Ramos (cell line): Measurements from ENCODE around the gene EDEM3.

Experiments used
- in situ Hi-C: fragments of 300-500 bp; cut with MboI; formaldehyde crosslinking; loops from one replicate; pipeline ENCODE4 v1.14.3; 2022; ENCODE audit warnings: low sequenced_read_pairs; ENCODE audit not compliant: unreplicated experiment

EDEM3 gene

GRCh38 chr1:184745929-184746638 is 8.6 kb downstream of the EDEM3 start:
- in situ Hi-C loops = loop anchor here (25.0 kb wide), 1 partner anchor 1616 kb away; no protein-coding TSS in a partner anchor

GRCh38 chr1:184745110-184745509 is 9.5 kb downstream of the EDEM3 start:
- in situ Hi-C loops = loop anchor here (25.0 kb wide), 1 partner anchor 1617 kb away; no protein-coding TSS in a partner anchor

GRCh38 chr1:184743062-184743756 is 11.4 kb downstream of the EDEM3 start:
- in situ Hi-C loops = loop anchor here (25.0 kb wide), 1 partner anchor 1619 kb away; no protein-coding TSS in a partner anchor

- in situ Hi-C loops = loop anchor here (25.0 kb wide), 1 partner anchor 1622 kb away; no protein-coding TSS in a partner anchor
These were observed 14.3 kb downstream of the EDEM3 start for GRCh38 chr1:184740344-184740743.

GRCh38 chr1:184739796-184740195 is 14.9 kb downstream of the EDEM3 start:
- in situ Hi-C loops = loop anchor here (25.0 kb wide), 1 partner anchor 1623 kb away; no protein-coding TSS in a partner anchor

DNA sequence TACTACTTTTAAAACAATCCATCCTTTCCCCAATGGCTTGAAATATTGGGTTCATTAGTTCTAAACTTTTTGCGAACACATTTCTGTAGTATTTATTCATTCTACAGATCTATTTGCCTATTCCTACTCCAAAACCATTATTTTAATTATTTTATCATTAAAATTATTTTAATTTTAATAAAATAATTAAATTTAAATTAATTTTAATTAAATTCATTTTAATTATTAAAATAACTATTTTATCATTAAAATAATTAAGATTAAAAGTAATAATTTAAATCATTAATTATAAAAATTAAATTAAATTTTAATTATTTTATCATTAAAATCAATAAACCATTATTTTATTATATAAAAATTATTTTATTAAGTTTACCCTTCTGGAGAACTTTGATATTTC is 15.6 kb downstream of the EDEM3 start:
- in situ Hi-C loops = loop anchor here (25.0 kb wide), 1 partner anchor 1623 kb away; no protein-coding TSS in a partner anchor

- in situ Hi-C loops = loop anchor here (25.0 kb wide), 1 partner anchor 1627 kb away; no protein-coding TSS in a partner anchor
These were observed 19.7 kb downstream of the EDEM3 start for GRCh38 chr1:184734980-184735379.

DNA sequence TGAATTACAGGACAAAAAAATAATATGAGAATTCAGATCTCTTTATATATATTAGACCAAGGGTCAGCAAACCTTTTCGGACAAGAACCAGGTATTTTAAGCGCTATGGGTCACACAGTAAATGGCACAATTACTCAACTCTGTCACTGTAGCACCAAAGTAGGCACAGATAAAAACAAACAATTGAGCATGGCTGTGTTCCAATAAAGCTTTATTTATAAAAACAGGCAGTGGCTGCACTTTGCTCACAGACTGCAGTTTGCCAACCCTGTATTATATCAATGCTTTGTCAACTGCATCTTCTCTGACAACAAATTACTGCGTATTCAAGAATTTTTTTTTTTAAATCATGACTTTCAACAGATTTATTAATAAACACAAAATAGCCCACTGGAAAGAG is 29.8 kb downstream of the EDEM3 start:
- in situ Hi-C loops = loop anchor here (25.0 kb wide), 1 partner anchor 1637 kb away; no protein-coding TSS in a partner anchor

DNA sequence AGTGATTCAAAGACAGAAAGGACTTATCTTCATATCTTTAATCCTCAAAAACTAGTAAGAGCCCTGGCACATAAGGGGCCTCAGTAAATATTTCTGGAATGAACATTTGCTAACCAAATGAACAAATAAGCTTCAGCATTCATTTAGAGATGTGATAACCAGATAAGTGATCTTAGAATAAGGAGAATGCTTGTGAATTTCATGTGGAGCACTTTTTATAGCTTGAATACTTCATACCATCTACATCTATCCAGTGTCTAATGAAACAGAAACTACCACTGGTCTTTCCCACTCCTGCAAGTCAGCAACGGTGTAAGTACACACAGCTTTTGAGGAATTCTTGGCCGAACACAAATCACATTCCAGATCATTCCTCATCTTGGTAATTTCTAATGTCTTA is 38.5 kb downstream of the EDEM3 start:
- in situ Hi-C loops = no loop called here

GRCh38 chr1:184709418-184709817 is 45.2 kb downstream of the EDEM3 start:
- in situ Hi-C loops = no loop called here

GRCh38 chr1:184708084-184708676 is 46.5 kb downstream of the EDEM3 start:
- in situ Hi-C loops = no loop called here

GRCh38 chr1:184705271-184705670 is 49.4 kb downstream of the EDEM3 start:
- in situ Hi-C loops = no loop called here

DNA sequence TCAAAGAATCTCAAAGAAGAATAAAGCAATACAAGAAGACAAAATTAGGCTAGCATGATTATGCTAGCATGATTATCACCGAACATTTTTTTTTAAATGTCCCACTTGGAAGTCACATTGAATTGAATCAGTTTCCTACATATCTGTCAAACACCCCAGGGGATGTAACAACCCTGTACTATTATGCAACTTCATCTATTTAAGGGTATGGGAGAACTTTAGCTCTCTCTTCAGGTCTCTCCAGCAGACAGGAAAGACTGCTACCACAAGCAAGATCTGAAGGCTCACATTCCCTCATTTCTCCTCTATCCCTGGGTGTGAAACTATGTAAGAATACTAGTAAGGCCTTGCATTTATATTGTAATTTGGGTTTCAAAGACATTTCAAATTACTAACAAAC is 52.8 kb downstream of the EDEM3 start:
- in situ Hi-C loops = no loop called here

- in situ Hi-C loops = no loop called here
These were observed 55.7 kb downstream of the EDEM3 start for GRCh38 chr1:184698969-184699368.

GRCh38 chr1:184698016-184698415 is 56.6 kb downstream of the EDEM3 start:
- in situ Hi-C loops = no loop called here

GRCh38 chr1:184696403-184696802 is 58.3 kb downstream of the EDEM3 start:
- in situ Hi-C loops = no loop called here

DNA sequence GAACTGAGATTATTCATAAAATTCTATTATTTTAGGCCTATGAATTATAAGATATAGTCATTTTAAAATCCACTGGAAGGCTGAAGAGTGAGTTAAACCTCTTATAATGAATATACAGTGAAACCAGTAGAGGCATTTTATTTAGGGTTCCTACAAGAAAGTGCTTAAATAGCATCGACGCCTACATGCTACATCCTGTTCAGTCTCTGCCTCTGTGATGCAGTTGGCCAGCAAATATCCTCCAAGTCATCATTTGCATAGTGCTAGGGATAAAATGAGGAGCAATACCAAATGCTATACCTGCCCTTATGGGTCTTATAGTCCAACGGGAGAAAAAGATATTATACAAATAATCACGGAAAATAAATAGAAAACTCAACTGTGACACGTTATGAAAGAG is 59.6 kb downstream of the EDEM3 start:
- in situ Hi-C loops = no loop called here

GRCh38 chr1:184693011-184693410 is 61.6 kb downstream of the EDEM3 start:
- in situ Hi-C loops = no loop called here

- in situ Hi-C loops = no loop called here
These were observed 62.8 kb downstream of the EDEM3 start for GRCh38 chr1:184691719-184692324.

DNA sequence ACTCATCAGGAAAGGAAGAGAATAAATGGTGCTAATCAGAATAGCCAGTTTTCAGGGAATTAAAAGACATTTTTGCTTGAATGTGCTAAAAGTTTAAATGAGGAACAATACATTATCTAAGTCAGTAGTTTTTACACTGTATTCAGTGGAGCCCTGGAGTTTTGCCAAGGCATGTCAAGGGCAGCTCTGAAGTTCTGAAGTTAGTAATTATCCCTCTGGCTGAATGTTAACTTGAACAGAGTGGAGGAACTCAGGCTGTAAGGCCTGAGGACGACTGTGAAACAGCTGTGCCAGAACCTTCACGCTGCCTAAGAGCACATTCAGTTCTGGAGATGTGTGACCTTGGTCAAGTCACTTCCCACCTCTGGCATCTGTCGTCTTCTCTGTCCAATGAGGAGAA is 68.1 kb downstream of the EDEM3 start:
- in situ Hi-C loops = no loop called here
